ENCODE results near the gene PSMD13.

PSMD13 gene

GRCh38 chr11:205221-206001 lies 31.4 kb upstream of the PSMD13 start:
- no peak for DNase-seq

DNA sequence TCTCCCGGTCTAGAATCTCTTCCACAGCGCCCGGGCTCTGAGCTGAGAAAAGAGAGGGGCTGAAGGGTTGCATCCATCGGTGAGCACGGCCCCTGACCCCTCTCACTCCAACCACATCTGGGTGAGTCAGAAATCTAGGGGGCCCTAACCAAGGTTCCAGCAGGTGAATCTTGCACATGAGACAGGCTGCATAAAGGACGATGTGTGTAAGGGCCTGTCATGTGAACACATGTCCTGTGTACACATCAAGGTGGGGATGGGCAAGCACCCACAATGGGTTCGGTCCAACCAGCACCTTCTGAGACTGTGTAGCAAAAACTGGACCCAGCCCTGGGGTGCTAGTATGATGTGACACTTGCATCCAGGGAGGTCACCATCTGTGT lies 30.8 kb upstream of the PSMD13 start:
- DNase-seq = no peak

DNA sequence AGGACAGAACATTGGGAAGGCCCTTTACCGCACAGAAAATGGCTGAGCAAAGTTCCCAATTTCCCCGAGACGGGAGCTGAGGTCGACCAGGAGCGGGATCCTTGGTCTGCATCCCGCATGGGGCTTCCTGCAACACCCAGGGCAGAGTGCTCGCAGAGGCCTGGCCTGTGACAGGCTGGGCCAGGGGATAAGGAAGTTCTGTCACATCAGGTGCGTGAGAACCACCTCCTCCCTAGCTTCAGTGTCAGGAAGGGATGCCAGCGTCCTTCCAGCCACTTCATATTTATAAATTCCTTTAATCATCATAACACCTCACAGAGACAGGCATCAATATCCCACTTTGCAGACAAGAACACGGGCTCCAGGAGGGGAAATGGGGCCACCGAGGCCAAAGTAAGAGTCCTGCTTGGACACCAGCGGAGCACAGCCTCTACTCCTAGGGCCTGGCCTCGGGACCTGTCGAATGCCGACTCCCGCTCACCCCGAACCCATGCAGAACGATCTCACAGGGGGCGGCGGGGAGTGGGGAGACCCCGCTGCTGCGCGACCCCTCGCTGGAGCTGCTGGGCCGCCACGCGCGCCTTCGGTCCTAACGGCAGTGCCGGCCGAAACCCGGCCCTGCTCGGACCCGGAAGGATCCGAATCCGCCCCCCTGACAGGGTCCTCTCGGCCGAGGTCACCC lies 30.1 kb upstream of the PSMD13 start:
- no peak for DNase-seq

- peak; percentile 88 for DNase-seq
Observed at GRCh38 chr11:207208-207862, 29.4 kb upstream of the PSMD13 start, which contains the start of the genes BET1L and RIC8A. Gene BET1L (minus strand): TSS chr11:207399. CDS start chr11:207321, 78 bp downstream. Gene RIC8A (plus strand): TSS chr11:207708. CDS start chr11:208855, 1,147 bp downstream.

DNA sequence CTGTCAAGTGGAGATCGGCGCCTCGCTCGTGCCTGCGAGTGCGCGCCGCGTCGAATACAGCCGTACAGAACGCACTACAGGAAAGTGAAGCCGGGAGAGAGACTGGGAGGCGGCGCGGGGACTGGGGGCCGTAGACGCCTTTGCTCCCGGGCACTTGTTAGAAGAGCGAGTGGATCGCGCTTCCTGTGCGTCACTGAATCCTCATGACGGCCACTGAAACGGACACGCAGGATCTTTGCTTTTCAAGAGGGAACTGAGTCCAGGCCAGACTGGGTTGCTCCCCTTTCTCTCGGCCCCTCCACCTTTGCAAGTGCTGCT lies 29.0 kb upstream of the PSMD13 start:
- no peak for DNase-seq

DNA sequence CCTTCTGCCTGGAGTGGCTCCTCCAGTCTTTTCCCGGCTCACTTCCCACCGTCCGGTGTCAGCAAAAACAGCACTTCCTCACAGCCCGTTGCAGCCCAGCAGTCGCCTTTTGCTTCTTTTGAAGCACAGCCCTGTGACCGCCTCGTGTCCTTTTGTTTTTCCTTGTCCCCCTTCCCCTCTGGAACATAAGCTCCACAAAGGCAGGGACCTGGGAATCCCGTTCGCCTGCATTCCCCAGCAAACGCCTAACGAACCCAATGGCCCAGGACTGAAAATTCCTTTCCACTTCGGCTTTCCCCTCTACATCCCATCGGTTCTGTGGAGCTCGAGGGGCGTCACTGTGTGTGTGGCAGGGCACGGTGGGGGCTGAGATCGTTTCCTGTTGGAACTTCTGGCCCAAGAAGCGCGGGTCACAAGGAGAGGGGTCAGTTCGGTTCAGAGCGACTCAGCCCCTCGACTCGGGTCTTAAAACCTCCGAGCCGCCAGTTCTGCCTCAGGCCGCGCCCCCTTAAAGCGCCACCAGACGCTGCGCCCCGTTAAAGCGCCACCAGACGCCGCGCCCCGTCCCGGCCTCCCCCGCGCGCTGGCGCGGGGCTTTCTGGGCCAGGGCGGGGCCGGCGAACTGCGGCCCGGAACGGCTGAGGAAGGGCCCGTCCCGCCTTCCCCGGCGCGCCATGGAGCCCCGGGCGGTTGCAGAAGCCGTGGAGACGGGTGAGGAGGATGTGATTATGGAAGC lies 28.4 kb upstream of the PSMD13 start:
- DNase-seq = peak; percentile 54

GRCh38 chr11:208917-209260 lies 27.9 kb upstream of the PSMD13 start:
- no peak for DNase-seq

DNA sequence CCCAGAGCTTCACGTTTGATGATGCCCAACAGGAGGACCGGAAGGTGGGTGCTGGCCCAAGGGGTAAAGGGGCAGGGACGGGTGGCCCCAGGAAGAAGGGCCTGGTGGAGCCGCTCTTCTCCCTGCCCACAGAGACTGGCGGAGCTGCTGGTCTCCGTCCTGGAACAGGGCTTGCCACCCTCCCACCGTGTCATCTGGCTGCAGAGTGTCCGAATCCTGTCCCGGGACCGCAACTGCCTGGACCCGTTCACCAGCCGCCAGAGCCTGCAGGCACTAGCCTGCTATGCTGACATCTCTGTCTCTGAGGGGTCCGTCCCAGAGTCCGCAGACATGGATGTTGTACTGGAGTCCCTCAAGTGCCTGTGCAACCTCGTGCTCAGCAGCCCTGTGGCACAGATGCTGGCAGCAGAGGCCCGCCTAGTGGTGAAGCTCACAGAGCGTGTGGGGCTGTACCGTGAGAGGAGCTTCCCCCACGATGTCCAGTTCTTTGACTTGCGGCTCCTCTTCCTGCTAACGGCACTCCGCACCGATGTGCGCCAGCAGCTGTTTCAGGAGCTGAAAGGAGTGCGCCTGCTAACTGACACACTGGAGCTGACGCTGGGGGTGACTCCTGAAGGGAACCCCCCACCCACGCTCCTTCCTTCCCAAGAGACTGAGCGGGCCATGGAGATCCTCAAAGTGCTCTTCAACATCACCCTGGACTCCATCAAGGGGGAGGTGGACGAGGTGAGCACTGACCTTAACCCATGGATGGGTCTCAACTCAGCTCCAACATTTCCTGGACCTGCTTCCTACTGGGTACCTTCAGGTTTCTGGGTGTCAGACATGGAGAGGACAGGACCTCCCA lies 27.3 kb upstream of the PSMD13 start:
- no peak for DNase-seq

GRCh38 chr11:210122-210802 lies 26.5 kb upstream of the PSMD13 start:
- no peak for DNase-seq

- DNase-seq = no peak
Observed at GRCh38 chr11:210803-211180, 26.0 kb upstream of the PSMD13 start.

GRCh38 chr11:211295-211694 lies 25.5 kb upstream of the PSMD13 start:
- DNase-seq = no peak

GRCh38 chr11:211741-212140 lies 25.0 kb upstream of the PSMD13 start:
- no peak for DNase-seq

DNA sequence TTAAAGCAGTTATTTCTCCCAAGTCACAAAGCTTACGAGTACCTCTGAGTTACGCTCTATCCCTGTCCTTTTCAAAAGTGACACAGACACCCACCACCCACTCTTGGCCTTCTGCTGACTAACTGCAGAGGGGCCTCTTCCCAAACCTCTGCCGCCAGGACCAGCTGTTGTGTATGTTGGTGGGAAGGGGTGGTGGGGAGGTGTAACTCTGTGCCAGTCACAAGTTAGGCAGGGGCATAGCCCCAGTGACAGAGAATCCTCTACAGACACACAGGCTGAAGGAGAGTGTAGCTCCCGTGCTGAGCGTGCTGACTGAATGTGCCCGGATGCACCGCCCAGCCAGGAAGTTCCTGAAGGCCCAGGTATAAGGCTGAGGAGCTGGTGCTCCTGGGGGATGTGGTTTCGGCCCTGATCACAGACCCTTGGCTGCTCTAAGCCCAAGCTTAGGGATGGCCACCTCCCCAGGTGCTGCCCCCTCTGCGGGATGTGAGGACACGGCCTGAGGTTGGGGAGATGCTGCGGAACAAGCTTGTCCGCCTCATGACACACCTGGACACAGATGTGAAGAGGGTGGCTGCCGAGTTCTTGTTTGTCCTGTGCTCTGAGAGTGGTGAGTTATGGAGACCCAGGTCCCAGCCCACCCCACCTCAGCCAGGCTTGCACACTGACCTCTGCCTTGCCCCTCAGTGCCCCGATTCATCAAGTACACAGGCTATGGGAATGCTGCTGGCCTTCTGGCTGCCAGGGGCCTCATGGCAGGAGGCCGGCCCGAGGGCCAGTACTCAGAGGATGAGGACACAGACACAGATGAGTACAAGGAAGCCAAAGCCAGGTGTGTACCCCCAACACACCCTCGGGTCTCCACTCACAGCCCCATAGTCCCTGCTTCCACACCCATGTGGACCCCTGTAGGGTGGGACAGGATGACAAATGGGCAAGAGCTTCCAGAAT lies 24.4 kb upstream of the PSMD13 start:
- no peak for DNase-seq

- no peak for DNase-seq
Observed at GRCh38 chr11:213111-213510, 23.7 kb upstream of the PSMD13 start.

DNA sequence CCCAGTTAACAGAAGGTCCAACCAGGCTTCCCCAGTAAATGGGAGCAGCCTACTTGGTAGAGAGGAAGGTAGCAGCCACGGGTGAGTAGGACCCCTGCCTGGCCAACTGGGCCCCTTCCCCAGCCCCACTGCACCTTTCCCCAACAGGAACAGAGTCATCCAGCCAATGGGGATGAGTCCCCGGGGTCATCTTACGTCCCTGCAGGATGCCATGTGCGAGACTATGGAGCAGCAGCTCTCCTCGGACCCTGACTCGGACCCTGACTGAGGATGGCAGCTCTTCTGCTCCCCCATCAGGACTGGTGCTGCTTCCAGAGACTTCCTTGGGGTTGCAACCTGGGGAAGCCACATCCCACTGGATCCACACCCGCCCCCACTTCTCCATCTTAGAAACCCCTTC lies 22.7 kb upstream of the PSMD13 start:
- DNase-seq = no peak

DNA sequence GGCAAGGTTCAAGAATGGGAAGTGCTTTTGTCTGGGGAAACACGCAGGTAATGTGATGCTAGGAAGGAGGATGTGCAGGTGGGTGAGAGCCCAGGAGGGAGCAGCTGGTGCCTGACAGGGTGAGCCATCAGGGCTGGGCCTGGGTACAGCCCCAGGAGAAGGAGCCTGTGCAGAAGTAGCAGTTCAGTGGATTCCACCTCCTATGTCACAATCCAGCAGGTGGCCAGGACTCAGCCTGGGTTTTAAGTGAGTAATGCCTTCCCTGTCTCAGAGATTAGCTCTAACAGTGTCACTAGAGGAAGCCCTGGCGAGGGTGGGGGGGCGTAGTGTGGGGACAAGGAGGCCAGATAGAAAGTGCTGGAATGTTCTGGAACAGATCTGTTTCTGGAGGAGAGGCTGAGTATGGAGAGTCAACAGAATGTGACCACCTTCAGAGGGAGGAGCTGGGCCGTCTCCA lies 21.2 kb upstream of the PSMD13 start:
- DNase-seq = no peak

- no peak for DNase-seq
Observed at GRCh38 chr11:216081-216974, 20.4 kb upstream of the PSMD13 start.

- DNase-seq = no peak
Observed at GRCh38 chr11:217704-218103, 19.1 kb upstream of the PSMD13 start.

DNA sequence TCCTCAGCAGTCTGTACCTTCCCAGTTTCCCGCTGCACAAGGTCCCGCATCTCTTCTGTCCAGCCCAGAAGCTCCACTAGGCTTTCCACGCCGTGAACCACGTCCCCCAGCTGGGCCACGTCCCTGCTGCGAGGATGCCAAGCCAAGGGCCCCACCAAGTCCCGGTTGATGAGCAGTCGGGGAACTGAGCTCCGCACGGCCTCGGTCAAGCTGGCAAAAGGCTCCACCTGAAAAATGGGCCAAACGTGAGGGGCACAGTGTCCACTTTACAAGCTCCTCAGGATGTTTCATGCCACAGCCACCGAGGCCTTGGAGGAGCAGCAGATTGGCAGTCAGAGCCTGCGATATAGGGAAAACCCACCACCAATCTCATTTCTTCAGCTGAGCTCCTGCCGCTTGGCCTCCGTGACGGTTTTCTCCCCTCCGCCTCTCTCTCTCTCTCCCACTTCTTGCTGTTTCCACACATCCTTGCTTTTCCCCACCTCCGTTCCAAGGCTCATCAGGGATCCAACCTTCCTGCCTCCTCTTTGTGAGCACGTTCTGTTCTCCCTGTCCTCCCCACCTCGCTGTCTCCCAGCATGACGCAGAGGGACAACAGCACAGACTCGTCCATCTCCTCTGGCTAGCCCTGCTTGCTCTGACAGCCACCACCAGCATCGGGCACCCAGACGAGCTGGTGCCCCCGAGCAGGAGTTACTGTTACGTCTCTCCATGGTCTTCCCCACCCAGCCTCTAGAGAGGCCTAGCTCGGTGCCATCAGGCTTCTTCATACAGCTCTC lies 17.8 kb upstream of the PSMD13 start:
- DNase-seq = no peak

All from NCI-H1436 (cell line).